ENCODE data around the gene ATP5F1B.

GRCh38 chr12:56630180-56630632 lies 15.6 kb downstream of the ATP5F1B start, which contains the start of gene BAZ2A:
- TF ChIP-seq CTCF (conservative IDR thresholded peaks at IDR 0.05 in 1 of 2, IDR thresholded peaks at IDR 0.05 in 1 of 2; ENCODE audit: low read depth in 1 of 2, low read length in 2 of 2) (no peak), EZH2 (IDR thresholded peaks at IDR 0.05; ENCODE audit: low read length, missing control alignments) (no peak)
